Measurements from ENCODE around the gene FBL.
"Not testable (repeated sequence)": the region's sequence is repeated elsewhere in the genome, so short reads cannot be mapped to it uniquely, and the experiment has no call there.

The FBL gene

GRCh38 chr19:39810424-39810823, 35.8 kb downstream of the FBL start:
- DNase-seq = no peak
- in situ Hi-C loops (cut with MboI; ENCODE audit: low pct_unique_long_range_greater_than_20kb, low sequenced_read_pairs) = no loop called here

- in situ Hi-C loops (cut with MboI; ENCODE audit: low pct_unique_long_range_greater_than_20kb, low sequenced_read_pairs) = no loop called here
- no peak for DNase-seq
These were observed 36.8 kb downstream of the FBL start for GRCh38 chr19:39809368-39809767.

- DNase-seq; in situ Hi-C loops (cut with MboI; ENCODE audit: low pct_unique_long_range_greater_than_20kb, low sequenced_read_pairs): not testable (repeated sequence)
These were observed 37.5 kb downstream of the FBL start for GRCh38 chr19:39808688-39809087.

GRCh38 chr19:39807846-39808364, 38.3 kb downstream of the FBL start:
- in situ Hi-C loops (cut with MboI; ENCODE audit: low pct_unique_long_range_greater_than_20kb, low sequenced_read_pairs) = no loop called here
- no peak for DNase-seq

- in situ Hi-C loops (cut with MboI; ENCODE audit: low pct_unique_long_range_greater_than_20kb, low sequenced_read_pairs) = no loop called here
- no peak for DNase-seq
These were observed 41.1 kb downstream of the FBL start for GRCh38 chr19:39805104-39805503.

GRCh38 chr19:39802958-39803357, 43.2 kb downstream of the FBL start:
- no peak for DNase-seq
- in situ Hi-C loops (cut with MboI; ENCODE audit: low pct_unique_long_range_greater_than_20kb, low sequenced_read_pairs) = no loop called here

- no peak for DNase-seq
- in situ Hi-C loops (cut with MboI; ENCODE audit: low pct_unique_long_range_greater_than_20kb, low sequenced_read_pairs) = no loop called here
These were observed 49.1 kb downstream of the FBL start for GRCh38 chr19:39797083-39797482.

GRCh38 chr19:39796000-39796498, 50.1 kb downstream of the FBL start:
- in situ Hi-C loops (cut with MboI; ENCODE audit: low pct_unique_long_range_greater_than_20kb, low sequenced_read_pairs) = no loop called here
- no peak for DNase-seq

GRCh38 chr19:39795001-39795400, 51.2 kb downstream of the FBL start:
- in situ Hi-C loops (cut with MboI; ENCODE audit: low pct_unique_long_range_greater_than_20kb, low sequenced_read_pairs) = no loop called here
- peak; percentile 29 for DNase-seq

GRCh38 chr19:39792999-39793546, 53.1 kb downstream of the FBL start:
- DNase-seq = peak; percentile 71
- in situ Hi-C loops (cut with MboI; ENCODE audit: low pct_unique_long_range_greater_than_20kb, low sequenced_read_pairs) = no loop called here

GRCh38 chr19:39788244-39788643, 57.9 kb downstream of the FBL start:
- DNase-seq = no peak
- in situ Hi-C loops (cut with MboI; ENCODE audit: low pct_unique_long_range_greater_than_20kb, low sequenced_read_pairs) = no loop called here
